Endothelial cell of umbilical vein (primary cell): ENCODE results near the gene NLRP5. TPM values are rescaled to one million over a fixed set of nuclear protein-coding genes. Genes with fewer than 3 reads are reported as not detected.
"Not testable (repeated sequence)": the region's sequence is repeated elsewhere in the genome, so short reads cannot be mapped to it uniquely, and the experiment has no call there.

ENCODE experiments used
- BruUV-seq: library from RNA; stranded (reverse); fragments of 400-500 nt; replicated peaks from 2 replicates; lab custom pipeline; 2021; lab: Mats Ljungman, UMichigan
- CTCF ChIA-PET: fragments of 300-600, 350-600 bp; sonication (Branson Sonifier 250); formaldehyde crosslinking; loops from one replicate; lab custom pipeline; 2021; ENCODE audit warnings: antibody characterized with exemption, inconsistent platforms; lab: Charles Lee
- POLR2A ChIA-PET: fragments of 300-600, 350-600 bp; sonication (Branson Sonifier 250); formaldehyde crosslinking; loops from one replicate; lab custom pipeline; 2021; ENCODE audit warnings: antibody characterized with exemption, inconsistent platforms; lab: Charles Lee
- DNase-seq: peaks from one replicate; pipeline ENCODE4 v3.0.0-alpha.2; 2011; ENCODE audit warnings: low read depth, low spot score
- FAIRE-seq: peaks from 2 replicates; lab custom pipeline; 2011; peaks lifted over from hg19 to GRCh38; lab: Jason Lieb, UNC
- H2AFZ ChIP-seq: 2 replicates; pipeline ENCODE4 v1.6.0; 2012; ENCODE audit warnings: low read depth, low read length, control low read depth, inconsistent platforms
- H3K27ac ChIP-seq: 2 replicates; pipeline ENCODE4 v1.5.1; 2011; ENCODE audit warnings: low read depth, mild to moderate bottlenecking, control low read depth, low read length, moderate library complexity; ENCODE audit not compliant: insufficient read depth
- H3K27me3 ChIP-seq, 2 experiments: 2 replicates each; pipeline versions ENCODE4 v1.6.0 to v1.6.1; 2011; ENCODE audit warnings: low read length in 2 of 2, mixed read lengths in 1 of 2; ENCODE audit not compliant: control insufficient read depth in 2 of 2, insufficient read depth in 2 of 2
- H3K36me3 ChIP-seq, 2 experiments: 2 replicates in 1 of 2; 3 replicates in 1 of 2; pipeline ENCODE4 v1.5.1; 2011; ENCODE audit warnings: low read length in 2 of 2, mild to moderate bottlenecking in 1 of 2, moderate library complexity in 1 of 2; ENCODE audit not compliant: control insufficient read depth in 2 of 2, insufficient read depth in 2 of 2; ENCODE audit errors: extremely low read depth in 1 of 2
- H3K4me1 ChIP-seq: 3 replicates; pipeline ENCODE4 v1.5.1; 2011; ENCODE audit warnings: mild to moderate bottlenecking, low read length; ENCODE audit not compliant: control insufficient read depth, insufficient read depth; ENCODE audit errors: extremely low read depth
- H3K4me2 ChIP-seq: 2 replicates; pipeline ENCODE4 v1.6.1; 2011; ENCODE audit warnings: low read length, control low read depth, mixed read lengths; ENCODE audit not compliant: insufficient read depth
- H3K4me3 ChIP-seq, 3 experiments: fragments of 200-600 bp in 1 of 3; sonication (generic), shearing (Covaris generic) in 1 of 3; replicated peaks in 1 of 3; 2 replicates each; pipeline ENCODE4 v1.5.1; 2011 to 2016; ENCODE audit warnings: control low read depth in 3 of 3, low read length in 3 of 3, mild to moderate bottlenecking in 2 of 3, inconsistent platforms in 1 of 3, low read depth in 1 of 3, moderate library complexity in 1 of 3; ENCODE audit not compliant: insufficient read depth in 1 of 3
- H3K79me2 ChIP-seq: 2 replicates; pipeline ENCODE4 v1.6.0; 2012; ENCODE audit warnings: low read length, inconsistent platforms; ENCODE audit not compliant: control insufficient read depth, insufficient read depth
- H3K9ac ChIP-seq: replicated peaks from 2 replicates; pipeline ENCODE3; 2011; ENCODE audit warnings: low read length, control low read depth; ENCODE audit not compliant: insufficient read depth; ENCODE audit errors: extremely low read depth
- H3K9me1 ChIP-seq: replicated peaks from 3 replicates; pipeline ENCODE4 v1.6.0; 2011; ENCODE audit warnings: mild to moderate bottlenecking, low read length; ENCODE audit not compliant: control insufficient read depth, insufficient read depth; ENCODE audit errors: extremely low read depth
- H3K9me3 ChIP-seq: replicated peaks from 2 replicates; pipeline ENCODE4 v1.5.1; 2012; ENCODE audit warnings: low read length, inconsistent platforms; ENCODE audit not compliant: control insufficient read depth, insufficient read depth
- H4K20me1 ChIP-seq: replicated peaks from 2 replicates; pipeline ENCODE3; 2011; ENCODE audit warnings: mild to moderate bottlenecking, low read length; ENCODE audit not compliant: control insufficient read depth, insufficient read depth; ENCODE audit errors: extremely low read depth
- dilution Hi-C: fragments of 300-500 bp; cut with MboI; formaldehyde crosslinking; loops from one replicate; pipeline ENCODE4 v1.15.0; 2019; ENCODE audit warnings: low sequenced_read_pairs; ENCODE audit not compliant: extremely low pct_ligation_motif_present
- intact Hi-C: fragments of 100-400 bp; cut with micrococcal nuclease; formaldehyde crosslinking; loops from one replicate; pipeline ENCODE4 v1.10.0; 2022
- polyA plus RNA-seq, 4 experiments: library from polyadenylated mRNA; depleted of rRNA in 3 of 4; stranded (reverse) in 3 of 4; unstranded in 1 of 4; fragments of >200 nt; gene quantifications; 2 replicates each; pipeline versions ENCODE4 v1.2.1 to v1.2.3, GENCODE V29; 2011 to 2012; ENCODE audit warnings: missing spikeins in 1 of 4
- total RNA-seq: library from RNA; stranded (reverse); gene quantifications from 2 replicates; pipeline ENCODE4 v1.2.3, GENCODE V29; 2021

The NLRP5 gene
- total and polyA plus RNA-seq, 2 donors (not counting 3 experiments of a cell fraction or from before 2014, with no cell fraction given) = not detected

- H3K4me2 ChIP-seq, H3K4me3 ChIP-seq, dilution Hi-C loops, H3K79me2 ChIP-seq, BruUV-seq, H2AFZ ChIP-seq, H3K9me3 ChIP-seq, DNase-seq, FAIRE-seq, H3K36me3 ChIP-seq, intact Hi-C loops, CTCF ChIA-PET, H3K9me1 ChIP-seq, H3K9ac ChIP-seq, H4K20me1 ChIP-seq, H3K27ac ChIP-seq, H3K4me1 ChIP-seq, H3K27me3 ChIP-seq, POLR2A ChIA-PET: not testable (repeated sequence)
These were observed 32.8 kb downstream of the NLRP5 start for GRCh38 chr19:56019325-56019724.

- H3K79me2 ChIP-seq, H3K4me3 ChIP-seq, POLR2A ChIA-PET, dilution Hi-C loops, H4K20me1 ChIP-seq, H3K9me3 ChIP-seq, DNase-seq, H3K27me3 ChIP-seq, intact Hi-C loops, H3K4me2 ChIP-seq, H3K4me1 ChIP-seq, H3K9me1 ChIP-seq, BruUV-seq, FAIRE-seq, H3K9ac ChIP-seq, H3K27ac ChIP-seq, CTCF ChIA-PET, H3K36me3 ChIP-seq, H2AFZ ChIP-seq: not testable (repeated sequence)
These were observed 33.9 kb downstream of the NLRP5 start for GRCh38 chr19:56020355-56020975.
